ENCODE data around the gene RAMP3.

GRCh38 chr7:45162943-45163691 is 5.5 kb downstream of the RAMP3 start:
- TF ChIP-seq EZH2 (IDR thresholded peaks at IDR 0.05; ENCODE audit: low read length, missing control alignments) (no peak), CTCF (conservative IDR thresholded peaks at IDR 0.05 in 1 of 2, IDR thresholded peaks at IDR 0.05 in 1 of 2; ENCODE audit: low read depth in 1 of 2, low read length in 2 of 2) (no peak)

All from fibroblast of lung (primary cell).